Measurements from ENCODE around the gene SPC25. TPM values are rescaled to one million over a fixed set of nuclear protein-coding genes. Genes with fewer than 3 reads are reported as not detected.

Gene SPC25
- total RNA-seq, 4 donors from 2014 or later, result 2.5 to 10.5 TPM; not detected in 2

GRCh38 chr2:168852481-168852880 lies 37.7 kb downstream of the SPC25 start:
- Histone ChIP-seq H3K9me3 (no peaks in the 10 kb centered on the region), H3K27me3 (no peaks in the 10 kb centered on the region), H3K4me3 (no peak overlapping the region), H3K36me3 (no peaks in the 10 kb centered on the region), H3K27ac (no peak overlapping the region), H3K4me1 (no peaks in the 10 kb centered on the region)
- WGBS, 2 donors (ENCODE audit: low coverage in 1 of 2), result 35% methylated on average over 3 of the region's 3 CpGs; no CpG with 5 or more reads in 1 of the 2 donors
- TF ChIP-seq POLR2A (IDR thresholded peaks at IDR 0.05), result no peak
- no peak for TF ChIP-seq CTCF (IDR thresholded peaks at IDR 0.05)
- no peak for TF ChIP-seq POLR2AphosphoS5 (IDR thresholded peaks at IDR 0.05)
- in situ Hi-C loops (cut with MboI; ENCODE audit: low pct_ligation_motif_present in 1 of 4, low pct_unique_long_range_greater_than_20kb in 1 of 4, low sequenced_read_pairs in 3 of 4) (no loop called here), intact Hi-C loops (cut with DNase I; ENCODE audit: low total_unique reads) (no loop called here)
- DNase-seq, result no peak

- TF ChIP-seq POLR2AphosphoS5 (IDR thresholded peaks at IDR 0.05), result no peak
- no peak for TF ChIP-seq CTCF (IDR thresholded peaks at IDR 0.05)
- no peak for TF ChIP-seq POLR2A (IDR thresholded peaks at IDR 0.05)
- TF ChIP-seq EP300 (IDR thresholded peaks at IDR 0.05; ENCODE audit: low read depth), result no peak
These were observed 38.4 kb downstream of the SPC25 start for GRCh38 chr2:168851674-168852320.

GRCh38 chr2:168850846-168851245 lies 39.4 kb downstream of the SPC25 start:
- in situ Hi-C loops (cut with MboI; ENCODE audit: low pct_ligation_motif_present in 1 of 4, low pct_unique_long_range_greater_than_20kb in 1 of 4, low sequenced_read_pairs in 3 of 4) (no loop called here), intact Hi-C loops (cut with DNase I; ENCODE audit: low total_unique reads) (no loop called here)
- DNase-seq, result no peak
- Histone ChIP-seq H3K4me1 (no peaks in the 10 kb centered on the region), H3K27me3 (no peaks in the 10 kb centered on the region), H3K27ac (no peak overlapping the region), H3K36me3 (no peaks in the 10 kb centered on the region), H3K4me3 (no peak overlapping the region), H3K9me3 (no peaks in the 10 kb centered on the region)
- TF ChIP-seq EP300 (IDR thresholded peaks at IDR 0.05; ENCODE audit: low read depth) (no peak), POLR2A (IDR thresholded peaks at IDR 0.05) (no peak), CTCF (IDR thresholded peaks at IDR 0.05) (no peak), POLR2AphosphoS5 (IDR thresholded peaks at IDR 0.05) (no peak)

More at GRCh38 chr2:168851674-168852320, 38.4 kb downstream of the SPC25 start:
- Histone ChIP-seq H3K4me3 (no peak overlapping the region), H3K36me3 (no peaks in the 10 kb centered on the region), H3K27me3 (no peaks in the 10 kb centered on the region), H3K4me1 (no peaks in the 10 kb centered on the region), H3K9me3 (no peaks in the 10 kb centered on the region), H3K27ac (no peak overlapping the region)
- in situ Hi-C loops (cut with MboI; ENCODE audit: low pct_ligation_motif_present in 1 of 4, low pct_unique_long_range_greater_than_20kb in 1 of 4, low sequenced_read_pairs in 3 of 4) (no loop called here), intact Hi-C loops (cut with DNase I; ENCODE audit: low total_unique reads) (no loop called here)
- 86 to 100% methylated on average over 2 to 5 of the region's 5 CpGs for WGBS, 2 donors (ENCODE audit: low coverage in 1 of 2)
- no peak for DNase-seq

- TF ChIP-seq POLR2AphosphoS5 (IDR thresholded peaks at IDR 0.05) (peak in 2 of 3 donors; percentile 13 to 20), POLR2A (IDR thresholded peaks at IDR 0.05) (no peak), EP300 (IDR thresholded peaks at IDR 0.05; ENCODE audit: low read depth) (no peak), CTCF (IDR thresholded peaks at IDR 0.05) (peak in 4 of 5 experiments; percentile 27 to 49 (median 40))
- DNase-seq, result peak; percentile 59
- H3K4me3 ChIP-seq, result no peak overlapping the region
- intact Hi-C loops (cut with DNase I; ENCODE audit: low total_unique reads), result no loop called here
- in situ Hi-C loops (cut with MboI; ENCODE audit: low pct_ligation_motif_present in 1 of 4, low pct_unique_long_range_greater_than_20kb in 1 of 4, low sequenced_read_pairs in 3 of 4), result no loop called here
- H3K27ac ChIP-seq, result no peak overlapping the region
- no peaks in the 10 kb centered on the region for H3K27me3 ChIP-seq
- WGBS, 2 donors (ENCODE audit: low coverage in 1 of 2), result 62% methylated on average over 2 of the region's 2 CpGs; no CpG with 5 or more reads in 1 of the 2 donors
- H3K9me3 ChIP-seq, result no peaks in the 10 kb centered on the region
- no peaks in the 10 kb centered on the region for H3K36me3 ChIP-seq
- no peaks in the 10 kb centered on the region for H3K4me1 ChIP-seq
These were observed 40.6 kb downstream of the SPC25 start for GRCh38 chr2:168849610-168850009.

Data from transverse colon (tissue), 4 donors.